ENCODE data around the gene AAK1. TPM values are rescaled to one million over a fixed set of nuclear protein-coding genes. Genes with fewer than 3 reads are reported as not detected.

AAK1 gene
- total and polyA plus RNA-seq, 10 of the 15 experiments (the other 5 are each of a cell fraction or from before 2014, with no cell fraction given), result 2.9 to 41.4 (median 17.5) TPM

DNA sequence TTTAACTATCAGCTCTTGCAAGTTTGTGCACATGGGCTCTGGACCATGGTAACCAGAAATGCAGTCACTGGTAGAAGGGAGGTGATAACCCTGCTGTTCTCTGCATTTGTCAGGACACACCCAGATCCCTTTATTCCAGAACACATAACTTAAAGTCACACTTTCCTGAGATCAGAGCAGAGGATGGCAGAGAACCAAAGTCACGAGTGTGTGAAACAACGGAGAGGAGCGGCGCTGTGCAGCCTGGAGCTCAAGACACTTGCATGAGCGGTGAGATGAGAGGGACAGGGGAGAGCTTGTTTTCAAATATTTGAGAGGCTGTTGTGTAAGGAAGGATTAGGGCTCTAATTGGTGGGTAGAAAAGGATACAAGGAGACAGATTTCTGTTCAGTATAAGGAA lies 43.3 kb upstream of the AAK1 start:
- no peaks in the 10 kb centered on the region for H3K27me3 ChIP-seq (replicated peaks in 1 of 2; ENCODE audit: control insufficient read depth in 2 of 2, insufficient read depth in 2 of 2, low read length in 1 of 2)
- POLR2A ChIA-PET, result interaction anchor here (1.0 kb wide), 1 partner anchor 11 kb away, joined by 3 read pairs; no protein-coding TSS in a partner anchor
- no peak for ATAC-seq

More for the DNA sequence above, 43.3 kb upstream of the AAK1 start:
- intact Hi-C loops (cut with micrococcal nuclease; ENCODE audit: unreplicated experiment) (no loop called here), in situ Hi-C loops (cut with MboI) (no loop called here)
- SMC1A ChIA-PET (ENCODE audit: uncharacterized antibody, unreplicated experiment), result interaction anchor here (0.9 to 1.1 kb wide), 2 partner anchors 36 to 41 kb away, joined by 4 to 5 read pairs; no protein-coding TSS in a partner anchor
- RAD21 ChIA-PET (ENCODE audit: unreplicated experiment), result no interaction called here
- no peaks in the 10 kb centered on the region for H4K20me1 ChIP-seq (ENCODE audit: control insufficient read depth, insufficient read depth)
- DNase-seq (ENCODE audit: low read depth, low spot score), result no peak
- no peak overlapping the region for H3K9ac ChIP-seq (ENCODE audit: control insufficient read depth, insufficient read depth, low read length)
- no peaks in the 10 kb centered on the region for H3K9me3 ChIP-seq (replicated peaks; ENCODE audit: control insufficient read depth, insufficient read depth, low read length)
- H3K79me2 ChIP-seq (ENCODE audit: control insufficient read depth, insufficient read depth, low read length), result no peaks in the 10 kb centered on the region
- no peaks in the 10 kb centered on the region for H3K36me3 ChIP-seq (ENCODE audit: control insufficient read depth in 2 of 2, insufficient read depth in 2 of 2, low read length in 1 of 2)
- WGBS (ENCODE audit: insufficient coverage, insufficient replicate concordance, low lambda C conversion rate, missing lambda C conversion rate), result 92% methylated on average over 5 of the region's 5 CpGs
- no peak overlapping the region for H3K4me2 ChIP-seq (ENCODE audit: control insufficient read depth, insufficient read depth)
- no peaks in the 10 kb centered on the region; the same call in 1 of the 2 replicates for H3K4me1 ChIP-seq (ENCODE audit: control insufficient read depth, insufficient read depth, low read length)
- CTCF ChIA-PET, result interaction anchor here (0.6 to 1.3 kb wide), 3 partner anchors 27 to 378 kb away, joined by 3 read pairs; no protein-coding TSS in a partner anchor
- FAIRE-seq, result no peak
- no peak overlapping the region for H3K27ac ChIP-seq (ENCODE audit: control insufficient read depth, insufficient read depth)
- no peak for TF ChIP-seq NFYA (IDR thresholded peaks at IDR 0.05; ENCODE audit: borderline replicate concordance, low read depth, low read length)
- no peak for TF ChIP-seq PRDM15 (CRISPR knock-in tag; IDR thresholded peaks at IDR 0.05)
- no peak for TF ChIP-seq RELB (IDR thresholded peaks at IDR 0.05; ENCODE audit: low read depth)
- TF ChIP-seq CHD2 (IDR thresholded peaks at IDR 0.05; ENCODE audit: borderline replicate concordance, low read depth, low read length), result no peak
- no peak for TF ChIP-seq DPF2 (IDR thresholded peaks at IDR 0.05)
- TF ChIP-seq ESRRA (IDR thresholded peaks at IDR 0.05; ENCODE audit: low read length), result no peak
- no peak for TF ChIP-seq IKZF1 (conservative IDR thresholded peaks at IDR 0.05)
- no peak for TF ChIP-seq SRF (IDR thresholded peaks at IDR 0.05; ENCODE audit: low read depth in 2 of 2, low read length in 2 of 2)
- no peak for TF ChIP-seq STAT1 (conservative IDR thresholded peaks at IDR 0.05)
- TF ChIP-seq MEF2B (IDR thresholded peaks at IDR 0.05; ENCODE audit: partially characterized antibody, poor library complexity, severe bottlenecking), result no peak
- no peak for TF ChIP-seq NR2C2 (IDR thresholded peaks at IDR 0.05; ENCODE audit: borderline replicate concordance, control insufficient read depth, insufficient read length, low read depth)
- TF ChIP-seq SUZ12 (IDR thresholded peaks at IDR 0.05; ENCODE audit: unreplicated experiment), result no peak
- no peak for TF ChIP-seq CHD1 (IDR thresholded peaks at IDR 0.05; ENCODE audit: low read depth, low read length)
- TF ChIP-seq SIN3A (IDR thresholded peaks at IDR 0.05; ENCODE audit: low read depth, low read length), result no peak
- no peak for TF ChIP-seq ZBED1 (IDR thresholded peaks at IDR 0.05; ENCODE audit: borderline replicate concordance)
- no peak for TF ChIP-seq ELK1 (IDR thresholded peaks at IDR 0.05; ENCODE audit: low read depth, low read length)
- H2AFZ ChIP-seq (ENCODE audit: control insufficient read depth, low read depth, low read length), result no peak overlapping the region
- no TSS peak for BruUV-seq (replicated peaks)
- H3K4me3 ChIP-seq, result no peak overlapping the region

Measured in GM12878 (cell line).